ENCODE results near the gene LRRC66.

- TF ChIP-seq CBX8 (IDR thresholded peaks at IDR 0.05) (no peak), JUN (IDR thresholded peaks at IDR 0.05) (no peak), RAD21 (conservative IDR thresholded peaks at IDR 0.05 in 1 of 2, IDR thresholded peaks at IDR 0.05 in 1 of 2) (no peak), POLR2AphosphoS2 (conservative IDR thresholded peaks at IDR 0.05; ENCODE audit: low read length) (no peak), EP300 (IDR thresholded peaks at IDR 0.05) (no peak), ZC3H11A (IDR thresholded peaks at IDR 0.05) (no peak), FOSL2 (IDR thresholded peaks at IDR 0.05) (no peak), FOSL2 (CRISPR knock-in tag; IDR thresholded peaks at IDR 0.05) (no peak), MAZ (IDR thresholded peaks at IDR 0.05; ENCODE audit: borderline replicate concordance, low read depth, low read length) (no peak), SREBF2 (IDR thresholded peaks at IDR 0.05) (no peak), REST (IDR thresholded peaks at IDR 0.05) (no peak)
- TF ChIP-seq, protein P1, sequence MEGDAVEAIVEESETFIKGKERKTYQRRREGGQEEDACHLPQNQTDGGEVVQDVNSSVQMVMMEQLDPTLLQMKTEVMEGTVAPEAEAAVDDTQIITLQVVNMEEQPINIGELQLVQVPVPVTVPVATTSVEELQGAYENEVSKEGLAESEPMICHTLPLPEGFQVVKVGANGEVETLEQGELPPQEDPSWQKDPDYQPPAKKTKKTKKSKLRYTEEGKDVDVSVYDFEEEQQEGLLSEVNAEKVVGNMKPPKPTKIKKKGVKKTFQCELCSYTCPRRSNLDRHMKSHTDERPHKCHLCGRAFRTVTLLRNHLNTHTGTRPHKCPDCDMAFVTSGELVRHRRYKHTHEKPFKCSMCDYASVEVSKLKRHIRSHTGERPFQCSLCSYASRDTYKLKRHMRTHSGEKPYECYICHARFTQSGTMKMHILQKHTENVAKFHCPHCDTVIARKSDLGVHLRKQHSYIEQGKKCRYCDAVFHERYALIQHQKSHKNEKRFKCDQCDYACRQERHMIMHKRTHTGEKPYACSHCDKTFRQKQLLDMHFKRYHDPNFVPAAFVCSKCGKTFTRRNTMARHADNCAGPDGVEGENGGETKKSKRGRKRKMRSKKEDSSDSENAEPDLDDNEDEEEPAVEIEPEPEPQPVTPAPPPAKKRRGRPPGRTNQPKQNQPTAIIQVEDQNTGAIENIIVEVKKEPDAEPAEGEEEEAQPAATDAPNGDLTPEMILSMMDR (IDR thresholded peaks at IDR 0.05), result no peak
- TF ChIP-seq, protein P2, sequence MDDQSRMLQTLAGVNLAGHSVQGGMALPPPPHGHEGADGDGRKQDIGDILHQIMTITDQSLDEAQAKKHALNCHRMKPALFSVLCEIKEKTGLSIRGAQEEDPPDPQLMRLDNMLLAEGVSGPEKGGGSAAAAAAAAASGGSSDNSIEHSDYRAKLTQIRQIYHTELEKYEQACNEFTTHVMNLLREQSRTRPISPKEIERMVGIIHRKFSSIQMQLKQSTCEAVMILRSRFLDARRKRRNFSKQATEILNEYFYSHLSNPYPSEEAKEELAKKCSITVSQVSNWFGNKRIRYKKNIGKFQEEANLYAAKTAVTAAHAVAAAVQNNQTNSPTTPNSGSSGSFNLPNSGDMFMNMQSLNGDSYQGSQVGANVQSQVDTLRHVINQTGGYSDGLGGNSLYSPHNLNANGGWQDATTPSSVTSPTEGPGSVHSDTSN (IDR thresholded peaks at IDR 0.05), result no peak
Observed at GRCh38 chr4:51995647-51996220, 24.4 kb downstream of the LRRC66 start.

Data from A549 (cell line).